NCI-H146 treated with DMSO at 0.1 percent for 48 hours (cell line): Measurements from ENCODE around the gene C10orf90.

Source experiments
- DNase-seq: peaks from one replicate; lab custom pipeline; 2025; ENCODE audit not compliant: unreplicated experiment; lab: John Stamatoyannopoulos, UW

Gene C10orf90

GRCh38 chr10:126637501-126637900 is 33.0 kb downstream of the C10orf90 start:
- DNase-seq: no peak

GRCh38 chr10:126634911-126635310 is 35.6 kb downstream of the C10orf90 start:
- DNase-seq: no peak

- DNase-seq: no peak
Measured at GRCh38 chr10:126634347-126634746, 36.1 kb downstream of the C10orf90 start.

- no peak for DNase-seq
Measured at GRCh38 chr10:126632705-126633104, 37.8 kb downstream of the C10orf90 start.

GRCh38 chr10:126629925-126630624 is 40.4 kb downstream of the C10orf90 start:
- no peak for DNase-seq

GRCh38 chr10:126628746-126629145 is 41.7 kb downstream of the C10orf90 start:
- no peak for DNase-seq

GRCh38 chr10:126621846-126622245 is 48.6 kb downstream of the C10orf90 start:
- no peak for DNase-seq

GRCh38 chr10:126618466-126618865 is 52.0 kb downstream of the C10orf90 start:
- no peak for DNase-seq

- DNase-seq: no peak
Measured at GRCh38 chr10:126617733-126618132, 52.8 kb downstream of the C10orf90 start.

GRCh38 chr10:126617208-126617607 is 53.3 kb downstream of the C10orf90 start:
- no peak for DNase-seq

GRCh38 chr10:126616737-126617136 is 53.8 kb downstream of the C10orf90 start:
- no peak for DNase-seq

GRCh38 chr10:126611303-126611702 is 59.2 kb downstream of the C10orf90 start:
- DNase-seq: no peak

- no peak for DNase-seq
Measured at GRCh38 chr10:126609566-126609965, 60.9 kb downstream of the C10orf90 start.

GRCh38 chr10:126599949-126600682 is 70.4 kb downstream of the C10orf90 start:
- no peak for DNase-seq

GRCh38 chr10:126598009-126598408 is 72.5 kb downstream of the C10orf90 start:
- peak; percentile 62 for DNase-seq

- DNase-seq: no peak
Measured at GRCh38 chr10:126597211-126597610, 73.3 kb downstream of the C10orf90 start.

GRCh38 chr10:126596472-126597016 is 73.9 kb downstream of the C10orf90 start:
- no peak for DNase-seq

- no peak for DNase-seq
Measured at GRCh38 chr10:126595160-126595559, 75.3 kb downstream of the C10orf90 start.

GRCh38 chr10:126593968-126594701 is 76.4 kb downstream of the C10orf90 start:
- no peak for DNase-seq

- DNase-seq: no peak
Measured at GRCh38 chr10:126592901-126593300, 77.6 kb downstream of the C10orf90 start.

- no peak for DNase-seq
Measured at GRCh38 chr10:126588024-126588423, 82.5 kb downstream of the C10orf90 start.

- DNase-seq: no peak
Measured at GRCh38 chr10:126586878-126587277, 83.6 kb downstream of the C10orf90 start.
